HG03135 (cell line): Measurements from ENCODE around the gene CYFIP1.

Experiments
- ATAC-seq: cut with Tn5 transposase; IDR thresholded peaks from one replicate; pipeline ENCODE4 v1.9.1; 2021; ENCODE audit warnings: mild to moderate bottlenecking, moderate library complexity; ENCODE audit not compliant: unreplicated experiment

CYFIP1 gene

GRCh38 chr15:22892333-22892732, 87.8 kb downstream of the CYFIP1 start:
- no peak for ATAC-seq

GRCh38 chr15:22891426-22892210, 88.5 kb downstream of the CYFIP1 start:
- no peak for ATAC-seq

- no peak for ATAC-seq
These were observed 89.9 kb downstream of the CYFIP1 start for GRCh38 chr15:22890296-22890695.

- no peak for ATAC-seq
These were observed 90.9 kb downstream of the CYFIP1 start for GRCh38 chr15:22889146-22889818.

- ATAC-seq: no peak
These were observed 91.9 kb downstream of the CYFIP1 start for GRCh38 chr15:22888120-22888859.

- ATAC-seq: no peak
These were observed 92.8 kb downstream of the CYFIP1 start for GRCh38 chr15:22887157-22887951.

GRCh38 chr15:22885120-22885519, 95.0 kb downstream of the CYFIP1 start:
- no peak for ATAC-seq

- ATAC-seq: no peak
These were observed 95.8 kb downstream of the CYFIP1 start for GRCh38 chr15:22884344-22884743.

- no peak for ATAC-seq
These were observed 97.0 kb downstream of the CYFIP1 start for GRCh38 chr15:22883196-22883595.

- no peak for ATAC-seq
These were observed 98.3 kb downstream of the CYFIP1 start for GRCh38 chr15:22881739-22882440.

- ATAC-seq: no peak
These were observed 99.0 kb downstream of the CYFIP1 start for GRCh38 chr15:22880981-22881738.

GRCh38 chr15:22880068-22880980, 99.8 kb downstream of the CYFIP1 start:
- ATAC-seq: no peak

GRCh38 chr15:22878103-22878502, 102.1 kb downstream of the CYFIP1 start:
- ATAC-seq: no peak

- ATAC-seq: no peak
These were observed 102.6 kb downstream of the CYFIP1 start for GRCh38 chr15:22877607-22878006.

GRCh38 chr15:22877117-22877516, 103.1 kb downstream of the CYFIP1 start:
- ATAC-seq: no peak

GRCh38 chr15:22874966-22875365, 105.2 kb downstream of the CYFIP1 start:
- ATAC-seq: no peak

GRCh38 chr15:22874256-22874655, 105.9 kb downstream of the CYFIP1 start:
- ATAC-seq: no peak

- ATAC-seq: no peak
These were observed 106.3 kb downstream of the CYFIP1 start for GRCh38 chr15:22873841-22874240.
